Measurements from ENCODE around the gene SHC3.

SHC3 gene

DNA sequence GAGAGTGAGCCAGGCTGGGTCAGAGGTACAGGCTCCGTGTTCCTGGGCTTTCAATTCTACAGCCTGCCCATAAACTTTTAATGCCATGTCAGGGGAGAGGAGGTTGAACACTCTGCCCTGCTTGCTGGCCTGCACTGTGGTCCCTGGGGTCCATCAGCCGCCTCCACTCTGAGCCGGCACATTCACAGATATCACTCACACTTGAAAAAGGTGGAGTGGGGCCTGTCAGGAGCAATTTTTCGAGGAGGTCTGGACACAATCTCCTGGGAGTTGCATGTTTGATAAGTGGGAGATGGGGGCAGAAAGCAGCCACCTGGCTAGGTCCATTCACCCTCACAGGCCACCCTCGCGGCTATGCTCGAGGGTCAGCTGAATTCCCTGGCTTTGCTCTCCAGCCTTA is 164.5 kb downstream of the SHC3 start:
- Histone ChIP-seq H3K9me3 (ENCODE audit: control insufficient read depth, insufficient read depth, low read length) (no peaks in the 10 kb centered on the region), H3K4me1 (ENCODE audit: insufficient read depth, low read length) (no peaks in the 10 kb centered on the region), H3K9ac (ENCODE audit: low read depth, low read length) (no peak overlapping the region), H3K36me3 (ENCODE audit: insufficient read depth, low read length) (no peaks in the 10 kb centered on the region)

- H3K36me3 ChIP-seq (ENCODE audit: insufficient read depth, low read length), result no peaks in the 10 kb centered on the region
- no peak overlapping the region for H3K9ac ChIP-seq (ENCODE audit: low read depth, low read length)
- H3K4me1 ChIP-seq (ENCODE audit: insufficient read depth, low read length), result peaks cover 2% of the 10 kb centered on the region; the same call in 1 of the 2 replicates
- no peaks in the 10 kb centered on the region for H3K9me3 ChIP-seq (ENCODE audit: control insufficient read depth, insufficient read depth, low read length)
These were observed 165.0 kb downstream of the SHC3 start for GRCh38 chr9:89013660-89014059.

DNA sequence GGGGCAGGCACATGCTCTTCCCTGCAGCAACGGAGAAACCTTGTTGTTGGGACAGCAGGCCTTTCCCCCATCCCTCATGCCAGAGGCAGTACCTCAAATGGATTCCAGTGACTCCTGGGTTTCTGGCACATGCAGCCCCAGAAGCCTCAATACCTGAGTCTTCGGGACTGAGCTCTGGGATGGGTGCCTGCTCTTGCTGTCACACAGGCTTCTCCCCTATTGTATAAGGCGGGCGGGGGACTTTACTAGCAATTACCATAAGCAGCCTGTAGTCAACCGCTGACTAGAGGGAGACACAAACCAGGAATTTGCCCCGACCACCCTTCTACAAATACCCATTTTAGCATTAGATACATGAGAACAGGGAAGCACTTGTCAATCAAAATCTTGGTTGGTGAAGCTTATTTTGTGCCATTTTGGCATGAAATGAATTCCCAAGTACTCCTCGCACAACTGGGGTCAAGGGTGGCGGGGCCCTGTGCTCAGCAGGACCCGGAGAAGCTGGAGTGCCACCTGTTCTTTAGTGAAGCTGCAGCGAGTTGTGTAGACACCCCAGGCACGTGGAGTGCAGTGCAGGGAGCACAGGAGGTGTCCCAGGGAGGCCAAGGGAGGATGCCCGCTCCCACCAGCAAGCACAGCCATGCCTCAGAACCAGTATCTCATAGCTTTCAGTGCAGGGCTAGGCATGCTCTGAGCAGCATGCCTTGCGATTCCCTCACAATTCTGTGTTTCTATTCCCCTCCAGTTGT is 166.2 kb downstream of the SHC3 start:
- Histone ChIP-seq H3K4me1 (ENCODE audit: insufficient read depth, low read length) (peaks cover 5% of the 10 kb centered on the region; the same call in 1 of the 2 replicates), H3K9me3 (ENCODE audit: control insufficient read depth, insufficient read depth, low read length) (no peaks in the 10 kb centered on the region), H3K9ac (ENCODE audit: low read depth, low read length) (no peak overlapping the region), H3K36me3 (ENCODE audit: insufficient read depth, low read length) (no peaks in the 10 kb centered on the region)

DNA sequence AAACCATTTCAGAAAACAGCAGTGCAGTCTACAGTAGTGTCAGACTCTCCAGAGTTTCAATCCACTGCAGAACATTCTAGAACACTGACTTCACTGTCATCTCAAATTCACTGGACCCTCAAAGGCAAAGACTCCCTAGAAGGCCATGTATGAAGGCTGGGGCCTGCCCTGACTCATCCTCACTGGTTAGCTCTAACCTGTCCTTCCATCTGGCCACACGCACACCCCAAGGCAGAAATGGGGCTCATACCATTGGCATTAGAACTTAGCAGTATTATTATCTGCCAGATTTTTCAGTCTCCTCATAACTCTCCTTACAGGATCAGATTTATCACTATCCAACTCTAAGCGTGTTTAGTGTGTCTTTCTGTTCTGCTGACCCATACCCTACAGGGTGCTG is 166.9 kb downstream of the SHC3 start:
- Histone ChIP-seq H3K4me1 (ENCODE audit: insufficient read depth, low read length) (peaks cover 5% of the 10 kb centered on the region; the same call in 1 of the 2 replicates), H3K36me3 (ENCODE audit: insufficient read depth, low read length) (no peaks in the 10 kb centered on the region), H3K9ac (ENCODE audit: low read depth, low read length) (no peak overlapping the region), H3K9me3 (ENCODE audit: control insufficient read depth, insufficient read depth, low read length) (no peaks in the 10 kb centered on the region)

DNA sequence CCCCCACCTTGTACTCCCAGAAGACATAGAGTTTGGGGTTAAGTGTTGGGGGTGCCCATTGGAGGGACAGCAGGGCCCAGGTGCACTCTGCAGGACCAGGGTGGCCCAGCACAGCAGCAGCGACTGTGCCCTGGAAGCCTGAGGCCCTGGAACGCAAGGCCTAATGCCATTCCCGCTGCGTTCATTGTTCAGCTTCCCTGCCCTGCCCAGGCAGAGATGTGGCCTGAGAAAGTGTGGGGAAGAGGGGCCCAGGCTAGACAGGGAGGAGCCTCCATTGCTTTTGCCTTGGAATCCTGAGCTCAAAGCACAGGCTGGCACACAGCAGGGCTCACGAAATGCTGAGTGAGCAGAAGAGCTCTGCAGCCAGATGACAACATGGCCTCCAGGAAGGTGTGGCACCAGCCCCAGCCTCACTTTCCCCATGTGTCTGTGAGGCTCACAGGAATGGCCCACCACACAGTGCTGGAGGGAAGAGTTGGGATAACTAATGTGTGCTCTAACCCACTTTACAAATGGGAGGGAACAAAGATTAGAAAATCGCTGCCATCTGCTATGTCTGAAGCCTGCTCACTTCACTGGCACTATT is 168.0 kb downstream of the SHC3 start:
- Histone ChIP-seq H3K9ac (ENCODE audit: low read depth, low read length) (no peak overlapping the region), H3K36me3 (ENCODE audit: insufficient read depth, low read length) (no peaks in the 10 kb centered on the region), H3K4me1 (ENCODE audit: insufficient read depth, low read length) (peaks cover 5% of the 10 kb centered on the region; the same call in 1 of the 2 replicates), H3K9me3 (ENCODE audit: control insufficient read depth, insufficient read depth, low read length) (no peaks in the 10 kb centered on the region)

GRCh38 chr9:89010056-89010455 is 168.6 kb downstream of the SHC3 start:
- Histone ChIP-seq H3K9ac (ENCODE audit: low read depth, low read length) (no peak overlapping the region), H3K36me3 (ENCODE audit: insufficient read depth, low read length) (no peaks in the 10 kb centered on the region), H3K9me3 (ENCODE audit: control insufficient read depth, insufficient read depth, low read length) (no peaks in the 10 kb centered on the region), H3K4me1 (ENCODE audit: insufficient read depth, low read length) (peaks cover 5% of the 10 kb centered on the region; the same call in 1 of the 2 replicates)

DNA sequence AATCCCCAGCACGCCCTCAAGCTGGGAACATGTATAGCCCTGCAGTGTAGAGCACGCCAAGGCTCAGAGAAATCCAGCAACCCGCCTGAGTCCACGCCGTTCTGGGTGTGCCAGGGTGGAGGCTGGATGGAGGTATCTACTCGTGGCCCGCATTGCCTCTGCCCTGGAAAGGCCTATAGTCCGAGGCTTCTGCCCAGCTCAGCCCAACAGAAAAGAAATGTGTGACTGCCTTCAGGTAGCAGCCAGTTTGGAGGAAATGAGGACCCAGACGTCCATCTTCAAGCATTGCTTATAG is 169.1 kb downstream of the SHC3 start:
- H3K9ac ChIP-seq (ENCODE audit: low read depth, low read length), result no peak overlapping the region
- H3K9me3 ChIP-seq (ENCODE audit: control insufficient read depth, insufficient read depth, low read length), result no peaks in the 10 kb centered on the region
- H3K4me1 ChIP-seq (ENCODE audit: insufficient read depth, low read length), result peaks cover 5% of the 10 kb centered on the region; the same call in 1 of the 2 replicates
- no peaks in the 10 kb centered on the region for H3K36me3 ChIP-seq (ENCODE audit: insufficient read depth, low read length)

DNA sequence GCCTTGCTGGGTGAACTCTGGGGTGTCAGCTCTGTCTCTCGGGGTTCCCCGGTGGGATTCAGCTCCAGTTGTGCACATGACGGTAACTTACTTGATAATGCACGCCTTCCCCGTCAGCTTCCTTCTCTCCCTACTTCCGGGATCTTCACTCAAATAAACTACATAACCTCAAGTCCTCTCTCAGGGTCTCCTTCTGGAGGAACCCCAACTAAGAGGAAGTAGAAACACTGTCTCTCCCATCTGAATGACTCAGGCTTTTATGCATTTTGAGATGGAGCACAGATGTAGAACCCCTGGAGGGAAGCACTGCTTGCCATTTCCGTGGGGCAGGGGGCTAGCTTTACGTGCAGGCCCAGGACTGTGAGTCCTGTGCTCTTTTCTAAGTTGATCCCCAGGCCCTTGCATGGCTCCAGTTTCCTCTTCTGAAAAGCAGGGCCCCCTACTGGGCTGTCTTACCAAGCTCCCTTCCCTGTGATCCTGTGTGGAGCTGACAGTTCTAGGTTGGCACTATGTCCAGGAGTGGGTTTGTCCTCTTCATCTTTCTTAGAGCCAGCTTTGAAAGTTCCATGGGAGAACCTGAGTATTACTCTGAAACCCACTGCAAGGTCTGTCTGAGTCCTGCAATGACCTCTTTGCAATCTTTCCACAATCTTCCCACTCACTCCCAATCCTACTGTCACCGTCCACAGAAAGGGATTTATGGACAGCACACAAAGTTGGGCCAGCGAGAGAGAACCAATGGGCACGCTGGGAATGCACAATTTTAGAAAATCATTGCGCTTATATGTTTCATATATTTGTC is 169.7 kb downstream of the SHC3 start:
- Histone ChIP-seq H3K9me3 (ENCODE audit: control insufficient read depth, insufficient read depth, low read length) (no peaks in the 10 kb centered on the region), H3K36me3 (ENCODE audit: insufficient read depth, low read length) (no peaks in the 10 kb centered on the region), H3K4me1 (ENCODE audit: insufficient read depth, low read length) (peaks cover 5% of the 10 kb centered on the region; the same call in 1 of the 2 replicates), H3K9ac (ENCODE audit: low read depth, low read length) (no peak overlapping the region)

- Histone ChIP-seq H3K36me3 (ENCODE audit: insufficient read depth, low read length) (no peaks in the 10 kb centered on the region), H3K9ac (ENCODE audit: low read depth, low read length) (no peak overlapping the region), H3K4me1 (ENCODE audit: insufficient read depth, low read length) (peaks cover 5% of the 10 kb centered on the region; the same call in 1 of the 2 replicates), H3K9me3 (ENCODE audit: control insufficient read depth, insufficient read depth, low read length) (no peaks in the 10 kb centered on the region)
These were observed 170.4 kb downstream of the SHC3 start for GRCh38 chr9:89008055-89008743.

DNA sequence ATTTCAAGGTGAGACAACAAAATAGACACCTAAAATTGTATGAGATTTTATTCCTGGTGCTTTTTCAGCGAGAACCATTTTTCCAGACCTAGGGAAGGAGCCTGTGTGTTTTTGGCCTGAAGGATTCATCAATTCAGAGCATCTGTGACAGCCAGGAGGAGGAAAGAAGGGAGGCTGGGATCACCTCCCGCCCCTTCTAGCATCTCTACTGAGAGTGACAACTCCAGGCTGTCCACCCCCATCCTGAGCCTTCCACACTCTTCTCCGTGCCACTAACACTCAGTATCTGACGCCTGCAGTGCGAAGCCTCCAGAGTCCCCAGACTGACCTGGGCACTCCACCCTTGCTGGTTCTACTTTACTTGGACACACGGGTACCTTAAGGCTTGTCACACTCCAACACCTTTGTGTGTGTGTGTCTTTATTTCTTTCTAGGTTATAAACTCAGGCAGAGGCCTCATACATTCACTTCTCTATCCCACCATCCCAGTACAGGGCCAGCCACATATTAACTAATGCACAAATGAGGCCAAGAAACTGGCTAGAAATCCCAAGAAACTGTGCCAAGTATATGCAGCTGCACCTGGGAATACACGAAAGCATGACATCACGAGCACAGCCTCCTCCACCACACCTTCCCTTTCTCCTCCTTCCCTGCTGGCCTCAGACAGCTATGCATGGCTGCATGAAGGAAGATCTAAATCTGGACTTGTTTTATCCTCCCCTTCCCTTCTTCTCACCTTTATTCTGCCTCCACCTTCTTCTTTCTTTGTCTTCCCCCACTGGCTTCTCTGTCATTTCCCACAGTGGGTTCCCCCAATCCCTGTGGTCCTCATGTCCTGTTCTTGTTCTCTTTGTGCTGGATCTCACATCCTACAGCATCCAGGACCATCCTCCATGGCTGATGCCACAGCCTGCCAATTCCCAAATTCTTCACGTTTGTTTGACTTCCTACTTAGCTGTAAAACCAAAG is 171.3 kb downstream of the SHC3 start:
- H3K9ac ChIP-seq (ENCODE audit: low read depth, low read length), result no peak overlapping the region
- H3K9me3 ChIP-seq (ENCODE audit: control insufficient read depth, insufficient read depth, low read length), result no peaks in the 10 kb centered on the region
- H3K36me3 ChIP-seq (ENCODE audit: insufficient read depth, low read length), result no peaks in the 10 kb centered on the region
- peaks cover 5% of the 10 kb centered on the region; the same call in 1 of the 2 replicates for H3K4me1 ChIP-seq (ENCODE audit: insufficient read depth, low read length)

- no peak overlapping the region for H3K9ac ChIP-seq (ENCODE audit: low read depth, low read length)
- no peaks in the 10 kb centered on the region for H3K36me3 ChIP-seq (ENCODE audit: insufficient read depth, low read length)
- peaks cover 5% of the 10 kb centered on the region; the same call in 1 of the 2 replicates for H3K4me1 ChIP-seq (ENCODE audit: insufficient read depth, low read length)
- H3K9me3 ChIP-seq (ENCODE audit: control insufficient read depth, insufficient read depth, low read length), result no peaks in the 10 kb centered on the region
These were observed 172.4 kb downstream of the SHC3 start for GRCh38 chr9:89006267-89006666.

DNA sequence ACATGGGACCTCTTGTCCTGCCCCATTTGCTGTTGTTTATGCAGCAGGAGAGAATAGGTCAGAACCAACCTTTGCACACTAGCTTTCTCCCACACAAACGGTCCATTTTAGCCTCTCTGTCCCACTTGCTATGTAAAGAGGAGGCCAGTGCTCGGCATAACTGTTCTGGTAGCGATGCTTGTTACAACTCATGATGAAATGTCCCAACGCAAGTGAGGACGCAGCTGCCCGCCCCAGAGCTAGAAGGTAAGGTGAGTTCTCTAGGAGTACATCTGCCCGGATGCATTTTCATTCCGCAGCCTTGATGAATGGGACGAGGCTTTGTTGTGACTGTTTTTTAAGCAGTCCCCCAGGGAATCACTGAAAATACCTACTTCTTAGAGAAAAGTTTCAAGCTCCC is 173.3 kb downstream of the SHC3 start:
- H3K4me1 ChIP-seq (ENCODE audit: insufficient read depth, low read length), result peaks cover 9% of the 10 kb centered on the region; the same call in 1 of the 2 replicates
- no peaks in the 10 kb centered on the region for H3K9me3 ChIP-seq (ENCODE audit: control insufficient read depth, insufficient read depth, low read length)
- H3K36me3 ChIP-seq (ENCODE audit: insufficient read depth, low read length), result no peaks in the 10 kb centered on the region
- H3K9ac ChIP-seq (ENCODE audit: low read depth, low read length), result no peak overlapping the region

DNA sequence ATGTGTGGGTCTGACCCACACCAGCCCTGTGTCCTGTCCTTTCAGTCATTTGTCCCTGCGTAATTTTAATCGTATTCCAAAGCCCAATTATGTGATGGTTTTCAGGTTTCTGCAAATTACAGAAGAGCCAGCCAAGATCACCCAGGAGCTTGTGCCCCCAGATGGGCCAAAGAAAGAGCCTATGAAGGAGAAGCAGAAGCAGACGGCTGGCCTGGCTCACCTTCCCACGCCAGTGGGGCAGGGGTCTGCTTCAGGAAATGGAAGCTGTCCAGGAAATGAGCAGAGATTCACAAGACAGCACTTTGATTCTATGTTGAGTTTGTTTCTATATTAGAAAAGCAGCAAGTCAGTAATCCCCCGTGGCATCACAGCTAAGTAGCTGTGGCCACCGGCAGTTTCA is 175.6 kb downstream of the SHC3 start:
- H3K36me3 ChIP-seq (ENCODE audit: insufficient read depth, low read length), result no peaks in the 10 kb centered on the region

More for the DNA sequence above, 175.6 kb downstream of the SHC3 start:
- 0 out of 2 replicates have a peak, but pooled peaks cover 7% of the 10 kb centered on the region for H3K4me1 ChIP-seq (ENCODE audit: insufficient read depth, low read length)
- H3K9ac ChIP-seq (ENCODE audit: low read depth, low read length), result no peak overlapping the region
- no peaks in the 10 kb centered on the region for H3K9me3 ChIP-seq (ENCODE audit: control insufficient read depth, insufficient read depth, low read length)
